SK-N-SH treated with all-trans-retinoic acid at 6 μM for 48 hours (cell line): Measurements from ENCODE around the gene EEF1E1.

Experiments
- ATAC-seq: fragments of 200-7000 bp; cut with Tn5 transposase; 3 replicates; pipeline ENCODE4 v1.9.1; 2020; ENCODE audit warnings: mild to moderate bottlenecking, moderate library complexity
- ARNTL ChIP-seq: fragments of 450-650 bp; formaldehyde crosslinking; IDR thresholded peaks from 2 replicates; pipeline ENCODE4 v1.5.0; 2020; ENCODE audit warnings: low read depth, mild to moderate bottlenecking, moderate library complexity, borderline replicate concordance
- BACH2 ChIP-seq: fragments of 250-450 bp; sonication (Bioruptor Pico); IDR thresholded peaks from 2 replicates; pipeline ENCODE4 v1.9.0; 2021; ENCODE audit warnings: mild to moderate bottlenecking, borderline replicate concordance
- CSDC2 ChIP-seq: fragments of 250-450 bp; sonication (Bioruptor Pico); IDR thresholded peaks from 2 replicates; pipeline ENCODE4 v1.5.0; 2020; ENCODE audit warnings: mild to moderate bottlenecking, moderate library complexity
- GLIS3 ChIP-seq: fragments of 250-450 bp; sonication (Bioruptor Pico); IDR thresholded peaks from 2 replicates; pipeline ENCODE4 v1.5.0; 2020; ENCODE audit warnings: mild to moderate bottlenecking, moderate library complexity
- ISL1 ChIP-seq: fragments of 250-450 bp; sonication (Bioruptor Pico); IDR thresholded peaks from 2 replicates; pipeline ENCODE4 v2.1.2; 2022; ENCODE audit warnings: mild to moderate bottlenecking, moderate library complexity
- OSR1 ChIP-seq: fragments of 250-450 bp; sonication (Bioruptor Pico); IDR thresholded peaks from 2 replicates; pipeline ENCODE4 v1.8.0; 2022; ENCODE audit warnings: moderate library complexity, mild to moderate bottlenecking, inconsistent platforms
- PATZ1 ChIP-seq: fragments of 250-450 bp; sonication (Bioruptor Pico); IDR thresholded peaks from 2 replicates; pipeline ENCODE4 v1.8.0; 2020; ENCODE audit warnings: mild to moderate bottlenecking, moderate library complexity, borderline replicate concordance
- POU6F1 ChIP-seq: fragments of 250-450 bp; sonication (Bioruptor Pico); IDR thresholded peaks from 2 replicates; pipeline ENCODE4 v1.8.0; 2021; ENCODE audit warnings: low read depth, mild to moderate bottlenecking, moderate library complexity, borderline replicate concordance
- PPARA ChIP-seq: fragments of 250-450 bp; sonication (Bioruptor Pico); IDR thresholded peaks from 2 replicates; pipeline ENCODE4 v1.5.0; 2020; ENCODE audit warnings: mild to moderate bottlenecking, borderline replicate concordance
- RARB ChIP-seq: fragments of 250-450 bp; sonication (Bioruptor Pico); IDR thresholded peaks from 2 replicates; pipeline ENCODE4 v1.8.0; 2021; ENCODE audit warnings: mild to moderate bottlenecking, moderate library complexity
- SNAI2 ChIP-seq: fragments of 250-450 bp; sonication (Bioruptor Pico); IDR thresholded peaks from 2 replicates; pipeline ENCODE4 v1.5.0; 2020; ENCODE audit warnings: mild to moderate bottlenecking, moderate library complexity
- TOX ChIP-seq: fragments of 250-450 bp; sonication (Bioruptor Pico); IDR thresholded peaks from 2 replicates; pipeline ENCODE4 v1.8.0; 2021; ENCODE audit warnings: mild to moderate bottlenecking, moderate library complexity, borderline replicate concordance
- TSHZ2 ChIP-seq: fragments of 250-450 bp; sonication (Bioruptor Pico); IDR thresholded peaks from 2 replicates; pipeline ENCODE4 v1.5.0; 2020; ENCODE audit warnings: mild to moderate bottlenecking, moderate library complexity
- ZFP3 ChIP-seq: fragments of 250-450 bp; sonication (Bioruptor Pico); IDR thresholded peaks from 2 replicates; pipeline ENCODE4 v1.5.0; 2020; ENCODE audit warnings: mild to moderate bottlenecking, moderate library complexity
- ZFP30 ChIP-seq: fragments of 450-650 bp; formaldehyde crosslinking; IDR thresholded peaks from 2 replicates; pipeline ENCODE4 v1.5.0; 2022; ENCODE audit warnings: mild to moderate bottlenecking, moderate library complexity
- ZNF565 ChIP-seq: fragments of 450-650 bp; formaldehyde crosslinking; conservative IDR thresholded peaks from 2 replicates; pipeline ENCODE4 v1.5.0; 2020; ENCODE audit warnings: low read depth, mild to moderate bottlenecking, moderate library complexity
- ZNF70 ChIP-seq: fragments of 450-650 bp; formaldehyde crosslinking; IDR thresholded peaks from 2 replicates; pipeline ENCODE4 v1.5.0; 2020; ENCODE audit warnings: mild to moderate bottlenecking, moderate library complexity
- ZNF8 ChIP-seq: fragments of 450-650 bp; formaldehyde crosslinking; IDR thresholded peaks from 2 replicates; pipeline ENCODE4 v1.5.0; 2020; ENCODE audit warnings: mild to moderate bottlenecking, moderate library complexity
- TF ChIP-seq, protein P1 (sequence below): fragments of 250-450 bp; sonication (Bioruptor Pico); IDR thresholded peaks from 2 replicates; pipeline ENCODE4 v1.5.1; 2021; ENCODE audit warnings: mild to moderate bottlenecking, moderate library complexity

EEF1E1 gene

DNA sequence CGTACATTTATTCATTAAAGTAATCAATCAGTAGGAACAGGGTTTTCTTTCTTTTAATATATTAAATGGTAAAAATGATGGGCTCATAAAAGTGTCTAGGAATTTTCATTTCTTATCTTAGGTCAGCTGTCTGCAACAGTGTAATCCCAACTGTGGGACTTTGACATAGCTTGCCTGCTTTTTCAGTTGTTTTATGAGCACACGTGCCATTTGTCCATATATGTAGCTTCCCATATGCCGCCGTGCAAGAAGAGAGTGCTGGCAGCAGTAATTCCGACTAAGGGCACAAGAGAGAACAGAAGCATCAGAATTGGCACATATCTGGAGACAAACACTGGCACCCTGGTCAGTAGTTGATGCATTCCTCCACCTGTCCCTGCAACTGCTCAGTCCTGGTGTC lies 20.9 kb upstream of the EEF1E1 start:
- TF ChIP-seq TSHZ2 (CRISPR knock-in tag) (no peak), TOX (CRISPR knock-in tag) (no peak), GLIS3 (CRISPR knock-in tag) (no peak), BACH2 (CRISPR knock-in tag) (no peak), PATZ1 (CRISPR knock-in tag) (no peak), OSR1 (no peak), ZFP30 (no peak), ISL1 (CRISPR knock-in tag) (no peak), CSDC2 (CRISPR knock-in tag) (no peak), ZNF8 (CRISPR knock-in tag) (no peak), RARB (CRISPR knock-in tag) (no peak), ZNF70 (no peak), POU6F1 (no peak), ZFP3 (no peak), ZNF565 (CRISPR knock-in tag) (no peak), SNAI2 (no peak)
- TF ChIP-seq, protein P1, sequence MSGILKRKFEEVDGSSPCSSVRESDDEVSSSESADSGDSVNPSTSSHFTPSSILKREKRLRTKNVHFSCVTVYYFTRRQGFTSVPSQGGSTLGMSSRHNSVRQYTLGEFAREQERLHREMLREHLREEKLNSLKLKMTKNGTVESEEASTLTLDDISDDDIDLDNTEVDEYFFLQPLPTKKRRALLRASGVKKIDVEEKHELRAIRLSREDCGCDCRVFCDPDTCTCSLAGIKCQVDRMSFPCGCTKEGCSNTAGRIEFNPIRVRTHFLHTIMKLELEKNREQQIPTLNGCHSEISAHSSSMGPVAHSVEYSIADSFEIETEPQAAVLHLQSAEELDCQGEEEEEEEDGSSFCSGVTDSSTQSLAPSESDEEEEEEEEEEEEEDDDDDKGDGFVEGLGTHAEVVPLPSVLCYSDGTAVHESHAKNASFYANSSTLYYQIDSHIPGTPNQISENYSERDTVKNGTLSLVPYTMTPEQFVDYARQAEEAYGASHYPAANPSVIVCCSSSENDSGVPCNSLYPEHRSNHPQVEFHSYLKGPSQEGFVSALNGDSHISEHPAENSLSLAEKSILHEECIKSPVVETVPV: no peak
- TF ChIP-seq, all 23 proteins: peak for 0
- no peak for ATAC-seq

- no peak for TF ChIP-seq GLIS3 (CRISPR knock-in tag)
- TF ChIP-seq ZFP30: no peak
- no peak for TF ChIP-seq ZNF70
- ATAC-seq: no peak
Observed at GRCh38 chr6:8114956-8115355, 12.6 kb upstream of the EEF1E1 start.

DNA sequence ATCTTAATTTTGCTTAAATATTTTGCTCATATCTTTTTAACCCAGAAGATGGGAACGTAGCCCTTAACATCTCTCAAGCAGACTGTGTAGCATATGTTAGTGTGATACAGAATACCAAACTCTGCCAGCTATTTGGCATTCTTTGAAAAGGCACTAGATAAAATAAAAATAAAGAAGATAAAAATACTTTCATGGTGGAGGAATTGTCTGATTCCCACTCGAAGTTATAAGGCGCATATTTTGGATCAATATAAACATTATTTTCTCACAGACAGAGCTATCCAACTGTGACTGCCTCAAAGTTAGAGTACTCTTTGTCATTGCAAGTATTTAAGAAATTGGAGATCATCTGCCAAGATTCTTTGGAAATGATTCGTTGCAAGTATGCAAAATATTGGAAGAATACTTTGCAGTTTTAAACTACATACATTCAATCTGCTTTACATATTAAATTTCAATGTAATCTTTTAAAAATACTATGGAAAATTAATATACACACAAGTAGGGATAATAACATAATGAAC lies 10.8 kb upstream of the EEF1E1 start:
- ATAC-seq: no peak
- no peak for TF ChIP-seq POU6F1

DNA sequence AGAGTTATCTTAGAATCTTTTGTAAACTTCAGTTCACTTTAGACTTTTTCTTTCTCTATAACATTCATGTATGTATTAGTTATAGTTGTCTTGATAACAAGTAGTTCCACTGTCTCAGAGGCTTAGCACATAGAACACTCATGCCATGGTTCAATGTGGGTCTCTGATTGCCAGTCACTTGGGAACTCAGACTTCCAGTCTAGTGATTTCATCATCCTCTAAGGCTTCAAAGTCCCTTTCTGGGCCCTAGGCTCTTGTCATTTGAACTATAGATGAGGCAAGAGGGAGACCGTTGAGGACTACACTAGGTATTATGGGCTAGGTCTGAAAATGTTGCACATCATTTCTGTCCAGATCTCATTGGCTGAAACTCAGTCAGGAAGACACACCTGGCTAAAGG lies 8.4 kb upstream of the EEF1E1 start:
- no peak for ATAC-seq
- no peak for TF ChIP-seq OSR1
- TF ChIP-seq ZNF8 (CRISPR knock-in tag): no peak
- TF ChIP-seq ARNTL (CRISPR knock-in tag): no peak
- no peak for TF ChIP-seq PPARA (CRISPR knock-in tag)
- no peak for TF ChIP-seq ZNF70
- no peak for TF ChIP-seq TOX (CRISPR knock-in tag)
- TF ChIP-seq, all 23 proteins: peak for 0
